Measurements from ENCODE around the gene PCBP3. TPM values are rescaled to one million over a fixed set of nuclear protein-coding genes. Genes with fewer than 3 reads are reported as not detected.

PCBP3 gene
- total RNA-seq, 4 donors from 2014 or later = 0.47 to 5.3 (median 1.0) TPM; not detected in 1

GRCh38 chr21:45940621-45941337, 297.3 kb downstream of the PCBP3 start:
- Histone ChIP-seq H3K9me3 (peaks cover 0 to 12% (median 2%) of the 10 kb centered on the region in 3 donors), H3K27ac (no peak overlapping the region), H3K36me3 (no peaks in the 10 kb centered on the region), H3K4me3 (no peak overlapping the region), H3K27me3 (no peaks in the 10 kb centered on the region), H3K4me1 (no peaks in the 10 kb centered on the region)
- 87% methylated on average over 7 of the region's 23 CpGs; no CpG with 5 or more reads in 1 of the 2 donors for WGBS, 2 donors
- intact Hi-C loops (cut with DNase I) = no loop called here
- no peak for DNase-seq
- TF ChIP-seq CTCF (IDR thresholded peaks at IDR 0.05) = no peak
- TF ChIP-seq POLR2A (IDR thresholded peaks at IDR 0.05) = no peak

- no peak for TF ChIP-seq POLR2A (IDR thresholded peaks at IDR 0.05)
- TF ChIP-seq CTCF (IDR thresholded peaks at IDR 0.05) = no peak
These were observed 297.8 kb downstream of the PCBP3 start for GRCh38 chr21:45941338-45941710.

GRCh38 chr21:45941717-45942546, 298.4 kb downstream of the PCBP3 start:
- Histone ChIP-seq H3K4me3 (no peak overlapping the region), H3K4me1 (no peaks in the 10 kb centered on the region), H3K27ac (no peak overlapping the region), H3K27me3 (no peaks in the 10 kb centered on the region), H3K9me3 (peaks cover 0 to under 1% (median 0%) of the 10 kb centered on the region in 3 donors), H3K36me3 (no peaks in the 10 kb centered on the region)
- 81 to 85% methylated on average over 19 to 21 of the region's 32 CpGs for WGBS, 2 donors
- intact Hi-C loops (cut with DNase I) = no loop called here
- DNase-seq = no peak
- TF ChIP-seq CTCF (IDR thresholded peaks at IDR 0.05) (no peak), POLR2A (IDR thresholded peaks at IDR 0.05) (no peak)

More at GRCh38 chr21:45941338-45941710, 297.8 kb downstream of the PCBP3 start:
- no peaks in the 10 kb centered on the region for H3K4me1 ChIP-seq
- DNase-seq = no peak
- no peaks in the 10 kb centered on the region for H3K36me3 ChIP-seq
- intact Hi-C loops (cut with DNase I) = no loop called here
- H3K4me3 ChIP-seq = no peak overlapping the region
- H3K27me3 ChIP-seq = no peaks in the 10 kb centered on the region
- H3K9me3 ChIP-seq = peaks cover 0 to 7% (median 0%) of the 10 kb centered on the region in 3 donors
- WGBS, 2 donors = 67 to 72% methylated on average over 4 to 6 of the region's 14 CpGs
- no peak overlapping the region for H3K27ac ChIP-seq

- no peak overlapping the region for H3K4me3 ChIP-seq
- DNase-seq = no peak
- H3K9me3 ChIP-seq = no peaks in the 10 kb centered on the region
- intact Hi-C loops (cut with DNase I) = no loop called here
- H3K27me3 ChIP-seq = no peaks in the 10 kb centered on the region
- TF ChIP-seq CTCF (IDR thresholded peaks at IDR 0.05) = no peak
- TF ChIP-seq POLR2A (IDR thresholded peaks at IDR 0.05) = no peak
- no peaks in the 10 kb centered on the region for H3K36me3 ChIP-seq
- no peaks in the 10 kb centered on the region for H3K4me1 ChIP-seq
- no peak overlapping the region for H3K27ac ChIP-seq
- 76 to 85% methylated on average over 5 to 8 of the region's 20 CpGs for WGBS, 2 donors
These were observed 299.5 kb downstream of the PCBP3 start for GRCh38 chr21:45942755-45943629.
